H1 (cell line): Measurements from ENCODE around the gene KRT84. TPM values are rescaled to one million over a fixed set of nuclear protein-coding genes. Genes with fewer than 3 reads are reported as not detected.

ENCODE experiments used
- ASH2L ChIP-seq: fragments of 200-600, 300-600 bp; sonication (generic); IDR thresholded peaks from one replicate; pipeline ENCODE4 v1.7.1; 2017; ENCODE audit warnings: low read length
- BRCA1 ChIP-seq: IDR thresholded peaks from 2 replicates; pipeline ENCODE4 v1.6.1; 2012; ENCODE audit warnings: low read depth, low read length, improper control_type of control experiment
- CTBP2 ChIP-seq: IDR thresholded peaks from 2 replicates; pipeline ENCODE4 v1.7.0; 2011; ENCODE audit warnings: borderline replicate concordance, mild to moderate bottlenecking, moderate library complexity, mixed read lengths, low read length; ENCODE audit not compliant: insufficient read depth, insufficient read length
- FOSL1 ChIP-seq: IDR thresholded peaks from 2 replicates; pipeline ENCODE4 v1.6.1; 2011; ENCODE audit warnings: mild to moderate bottlenecking, low read depth, low read length, moderate library complexity; ENCODE audit not compliant: insufficient read depth
- RFX5 ChIP-seq: IDR thresholded peaks from 2 replicates; pipeline ENCODE4 v1.6.1; 2011; ENCODE audit warnings: low read depth, low read length, improper control_type of control experiment, borderline replicate concordance
- RXRA ChIP-seq: IDR thresholded peaks from 2 replicates; pipeline ENCODE4 v1.6.1; 2011; ENCODE audit warnings: low read depth, mild to moderate bottlenecking, low read length, moderate library complexity; ENCODE audit not compliant: insufficient read depth
- SIN3A ChIP-seq, 2 experiments: IDR thresholded peaks in 1 of 2; conservative IDR thresholded peaks in 1 of 2; 2 replicates each; pipeline ENCODE4 v1.6.1; 2011 to 2012; ENCODE audit warnings: low read length in 2 of 2, improper control_type of control experiment in 1 of 2, low read depth in 1 of 2, mild to moderate bottlenecking in 1 of 2
- SIRT6 ChIP-seq: IDR thresholded peaks from one replicate; pipeline ENCODE4 v1.7.1; 2012; ENCODE audit warnings: low read length, inconsistent platforms
- TCF12 ChIP-seq: IDR thresholded peaks from 2 replicates; pipeline ENCODE4 v1.6.1; 2011; ENCODE audit warnings: low read depth, mild to moderate bottlenecking, low read length
- polyA plus RNA-seq, 7 experiments: library from polyadenylated mRNA; depleted of rRNA in 3 of 7; stranded (reverse) in 5 of 7; unstranded in 2 of 7; fragments of >200 nt in 5 of 7; fragments of 200-250 nt in 2 of 7; gene quantifications; 1 replicate in 5 of 7; 2 replicates in 1 of 7; 4 replicates in 1 of 7; pipeline versions ENCODE4 v1.2.1 to v1.2.3, GENCODE V29; 2011 to 2013; ENCODE audit warnings: missing spikeins in 2 of 7, mixed read lengths in 2 of 7
- total RNA-seq: library from RNA; stranded (reverse); fragmentation: NEBNext Ultra II Directional; extraction: Animal tissue kit (Norgen Biotek cat#: 25700); gene quantifications from 2 replicates; pipeline ENCODE4 v1.2.1, GENCODE V29; 2021

The KRT84 gene
- total and polyA plus RNA-seq, 2 of the 8 experiments (the other 6 are each of a cell fraction or from before 2014, with no cell fraction given): not detected

- TF ChIP-seq CTBP2: no peak
- no peak for TF ChIP-seq RFX5
- no peak for TF ChIP-seq ASH2L
- TF ChIP-seq SIN3A (conservative IDR thresholded peaks at IDR 0.05 in 1 of 2, IDR thresholded peaks at IDR 0.05 in 1 of 2; ENCODE audit: low read depth in 1 of 2, low read length in 2 of 2): no peak
- TF ChIP-seq RXRA: no peak
- TF ChIP-seq BRCA1: no peak
- no peak for TF ChIP-seq SIRT6
- TF ChIP-seq FOSL1: no peak
- TF ChIP-seq TCF12: no peak
Measured at GRCh38 chr12:52414936-52415335, 29.5 kb upstream of the KRT84 start (continued).
